Measurements from ENCODE around the gene ZNF232.
"Not testable (repeated sequence)": the region's sequence is repeated elsewhere in the genome, so short reads cannot be mapped to it uniquely, and the experiment has no call there.

ZNF232 gene

GRCh38 chr17:5092218-5093010 lies 19.3 kb downstream of the ZNF232 start:
- no peak for DNase-seq

- DNase-seq, result no peak
These were observed 31.1 kb downstream of the ZNF232 start for GRCh38 chr17:5080591-5080990.

- peak; percentile 10 for DNase-seq
These were observed 33.3 kb downstream of the ZNF232 start, which contains the start of gene ZFP3 for GRCh38 chr17:5078106-5079028. Gene ZFP3 (plus strand): TSS chr17:5078467. CDS start chr17:5091505, 13,038 bp downstream.

- no peak for DNase-seq
These were observed 33.9 kb downstream of the ZNF232 start for GRCh38 chr17:5077781-5078105.

- not testable (repeated sequence) for DNase-seq
These were observed 34.4 kb downstream of the ZNF232 start for GRCh38 chr17:5077275-5077674.

- not testable (repeated sequence) for DNase-seq
These were observed 36.2 kb downstream of the ZNF232 start for GRCh38 chr17:5075472-5075871.

GRCh38 chr17:5069724-5070123 lies 42.0 kb downstream of the ZNF232 start:
- no peak for DNase-seq

- no peak for DNase-seq
These were observed 43.4 kb downstream of the ZNF232 start for GRCh38 chr17:5068236-5068635.

- no peak for DNase-seq
These were observed 46.4 kb downstream of the ZNF232 start for GRCh38 chr17:5065227-5065744.
